Fibroblast of pulmonary artery (primary cell): ENCODE measurements around the gene CCR5AS.

Experiments used
- DNase-seq: peaks from one replicate; pipeline ENCODE4 v3.0.0-alpha.2; 2010; ENCODE audit warnings: low read depth
- H3K4me3 ChIP-seq: replicated peaks from 2 replicates; pipeline ENCODE4 v1.5.1; 2011; ENCODE audit warnings: low read depth, mild to moderate bottlenecking, control low read depth, low read length, moderate library complexity
- CTCF ChIP-seq: IDR thresholded peaks from 2 replicates; pipeline ENCODE4 v1.5.1; 2011; ENCODE audit warnings: mild to moderate bottlenecking, control low read depth, low read length, inconsistent platforms; ENCODE audit errors: missing control alignments

Gene CCR5AS

GRCh38 chr3:46383211-46383950, 23.5 kb downstream of the CCR5AS start:
- TF ChIP-seq CTCF: no peak
- no peak overlapping the region for H3K4me3 ChIP-seq
- no peak for DNase-seq

GRCh38 chr3:46381625-46382024, 25.2 kb downstream of the CCR5AS start:
- TF ChIP-seq CTCF: no peak
- no peak overlapping the region for H3K4me3 ChIP-seq
- DNase-seq: no peak

- DNase-seq: no peak
- no peak overlapping the region for H3K4me3 ChIP-seq
- TF ChIP-seq CTCF: no peak
Observed at GRCh38 chr3:46380471-46381221, 26.2 kb downstream of the CCR5AS start.

- H3K4me3 ChIP-seq: no peak overlapping the region
- TF ChIP-seq CTCF: peak; percentile 77
- DNase-seq: peak; percentile 62
Observed at GRCh38 chr3:46378426-46378942, 28.4 kb downstream of the CCR5AS start.

GRCh38 chr3:46375814-46376213, 31.1 kb downstream of the CCR5AS start:
- H3K4me3 ChIP-seq: no peak overlapping the region
- DNase-seq: no peak
- no peak for TF ChIP-seq CTCF

- H3K4me3 ChIP-seq: no peak overlapping the region
- TF ChIP-seq CTCF: no peak
- DNase-seq: no peak
Observed at GRCh38 chr3:46375218-46375617, 31.6 kb downstream of the CCR5AS start.
